ENCODE measurements around the gene DGKB. TPM values are rescaled to one million over a fixed set of nuclear protein-coding genes. Genes with fewer than 3 reads are reported as not detected.

DGKB gene
- total RNA-seq, 1 experiment from 2014 or later, result 1.9 TPM

DNA sequence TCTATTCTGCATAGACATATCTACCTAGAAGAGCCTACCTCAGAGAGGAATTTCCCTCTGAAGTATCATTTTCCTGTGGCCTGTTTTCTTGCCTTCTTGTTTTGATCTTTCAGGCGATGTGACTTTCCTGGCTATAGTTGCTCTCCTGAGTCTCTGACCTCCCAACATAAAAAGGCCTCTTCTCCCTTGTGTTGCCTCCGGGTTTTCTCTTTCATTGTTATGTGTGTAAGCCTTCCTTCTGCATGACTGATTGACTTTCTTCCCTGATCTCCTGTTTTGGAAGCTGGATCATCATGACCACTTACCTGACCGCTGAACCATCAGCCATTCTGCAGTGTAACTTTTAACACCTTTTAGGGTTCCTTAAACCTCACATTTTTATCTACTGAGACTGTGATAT lies 471.6 kb downstream of the DGKB start:
- ATAC-seq, result no peak
- POLR2A ChIA-PET, result no interaction called here

More for the DNA sequence above, 471.6 kb downstream of the DGKB start:
- H3K4me1 Mint-ChIP-seq, result peaks cover 7% of the 10 kb centered on the region
- no peak for DNase-seq (ENCODE audit: low spot score)
- no peaks in the 10 kb centered on the region for H3K36me3 Mint-ChIP-seq
- no peak overlapping the region for H3K4me3 Mint-ChIP-seq
- no peaks in the 10 kb centered on the region for H3K27me3 Mint-ChIP-seq (ENCODE audit: low read depth)
- peaks cover 11% of the 10 kb centered on the region; the same call in 1 of the 2 replicates for H3K9me3 Mint-ChIP-seq
- TF ChIP-seq, protein P1, sequence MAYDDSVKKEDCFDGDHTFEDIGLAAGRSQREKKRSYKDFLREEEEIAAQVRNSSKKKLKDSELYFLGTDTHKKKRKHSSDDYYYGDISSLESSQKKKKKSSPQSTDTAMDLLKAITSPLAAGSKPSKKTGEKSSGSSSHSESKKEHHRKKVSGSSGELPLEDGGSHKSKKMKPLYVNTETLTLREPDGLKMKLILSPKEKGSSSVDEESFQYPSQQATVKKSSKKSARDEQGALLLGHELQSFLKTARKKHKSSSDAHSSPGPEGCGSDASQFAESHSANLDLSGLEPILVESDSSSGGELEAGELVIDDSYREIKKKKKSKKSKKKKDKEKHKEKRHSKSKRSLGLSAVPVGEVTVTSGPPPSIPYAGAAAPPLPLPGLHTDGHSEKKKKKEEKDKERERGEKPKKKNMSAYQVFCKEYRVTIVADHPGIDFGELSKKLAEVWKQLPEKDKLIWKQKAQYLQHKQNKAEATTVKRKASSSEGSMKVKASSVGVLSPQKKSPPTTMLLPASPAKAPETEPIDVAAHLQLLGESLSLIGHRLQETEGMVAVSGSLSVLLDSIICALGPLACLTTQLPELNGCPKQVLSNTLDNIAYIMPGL (CRISPR knock-in tag; IDR thresholded peaks at IDR 0.05), result no peak
- TF ChIP-seq ELF4 (CRISPR knock-in tag; IDR thresholded peaks at IDR 0.05; ENCODE audit: low read depth) (no peak), JAZF1 (CRISPR knock-in tag; IDR thresholded peaks at IDR 0.05) (no peak), PRRX2 (CRISPR knock-in tag; IDR thresholded peaks at IDR 0.05) (no peak), TEAD1 (CRISPR knock-in tag; IDR thresholded peaks at IDR 0.05) (no peak), NFYB (CRISPR knock-in tag; conservative IDR thresholded peaks at IDR 0.05; ENCODE audit: low read depth) (no peak), ZNF219 (CRISPR knock-in tag; IDR thresholded peaks at IDR 0.05; ENCODE audit: borderline replicate concordance) (no peak), EMX1 (CRISPR knock-in tag; IDR thresholded peaks at IDR 0.05) (no peak)
- TF ChIP-seq, protein P2, sequence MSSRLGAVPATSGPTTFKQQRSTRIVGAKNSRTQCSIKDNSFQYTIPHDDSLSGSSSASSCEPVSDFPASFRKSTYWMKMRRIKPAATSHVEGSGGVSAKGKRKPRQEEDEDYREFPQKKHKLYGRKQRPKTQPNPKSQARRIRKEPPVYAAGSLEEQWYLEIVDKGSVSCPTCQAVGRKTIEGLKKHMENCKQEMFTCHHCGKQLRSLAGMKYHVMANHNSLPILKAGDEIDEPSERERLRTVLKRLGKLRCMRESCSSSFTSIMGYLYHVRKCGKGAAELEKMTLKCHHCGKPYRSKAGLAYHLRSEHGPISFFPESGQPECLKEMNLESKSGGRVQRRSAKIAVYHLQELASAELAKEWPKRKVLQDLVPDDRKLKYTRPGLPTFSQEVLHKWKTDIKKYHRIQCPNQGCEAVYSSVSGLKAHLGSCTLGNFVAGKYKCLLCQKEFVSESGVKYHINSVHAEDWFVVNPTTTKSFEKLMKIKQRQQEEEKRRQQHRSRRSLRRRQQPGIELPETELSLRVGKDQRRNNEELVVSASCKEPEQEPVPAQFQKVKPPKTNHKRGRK (CRISPR knock-in tag; IDR thresholded peaks at IDR 0.05; ENCODE audit: borderline replicate concordance), result no peak
- TF ChIP-seq, protein P3, sequence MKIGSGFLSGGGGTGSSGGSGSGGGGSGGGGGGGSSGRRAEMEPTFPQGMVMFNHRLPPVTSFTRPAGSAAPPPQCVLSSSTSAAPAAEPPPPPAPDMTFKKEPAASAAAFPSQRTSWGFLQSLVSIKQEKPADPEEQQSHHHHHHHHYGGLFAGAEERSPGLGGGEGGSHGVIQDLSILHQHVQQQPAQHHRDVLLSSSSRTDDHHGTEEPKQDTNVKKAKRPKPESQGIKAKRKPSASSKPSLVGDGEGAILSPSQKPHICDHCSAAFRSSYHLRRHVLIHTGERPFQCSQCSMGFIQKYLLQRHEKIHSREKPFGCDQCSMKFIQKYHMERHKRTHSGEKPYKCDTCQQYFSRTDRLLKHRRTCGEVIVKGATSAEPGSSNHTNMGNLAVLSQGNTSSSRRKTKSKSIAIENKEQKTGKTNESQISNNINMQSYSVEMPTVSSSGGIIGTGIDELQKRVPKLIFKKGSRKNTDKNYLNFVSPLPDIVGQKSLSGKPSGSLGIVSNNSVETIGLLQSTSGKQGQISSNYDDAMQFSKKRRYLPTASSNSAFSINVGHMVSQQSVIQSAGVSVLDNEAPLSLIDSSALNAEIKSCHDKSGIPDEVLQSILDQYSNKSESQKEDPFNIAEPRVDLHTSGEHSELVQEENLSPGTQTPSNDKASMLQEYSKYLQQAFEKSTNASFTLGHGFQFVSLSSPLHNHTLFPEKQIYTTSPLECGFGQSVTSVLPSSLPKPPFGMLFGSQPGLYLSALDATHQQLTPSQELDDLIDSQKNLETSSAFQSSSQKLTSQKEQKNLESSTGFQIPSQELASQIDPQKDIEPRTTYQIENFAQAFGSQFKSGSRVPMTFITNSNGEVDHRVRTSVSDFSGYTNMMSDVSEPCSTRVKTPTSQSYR (CRISPR knock-in tag; IDR thresholded peaks at IDR 0.05), result no peak
- TF ChIP-seq, protein P4, sequence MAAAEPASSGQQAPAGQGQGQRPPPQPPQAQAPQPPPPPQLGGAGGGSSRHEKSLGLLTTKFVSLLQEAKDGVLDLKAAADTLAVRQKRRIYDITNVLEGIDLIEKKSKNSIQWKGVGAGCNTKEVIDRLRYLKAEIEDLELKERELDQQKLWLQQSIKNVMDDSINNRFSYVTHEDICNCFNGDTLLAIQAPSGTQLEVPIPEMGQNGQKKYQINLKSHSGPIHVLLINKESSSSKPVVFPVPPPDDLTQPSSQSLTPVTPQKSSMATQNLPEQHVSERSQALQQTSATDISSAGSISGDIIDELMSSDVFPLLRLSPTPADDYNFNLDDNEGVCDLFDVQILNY (CRISPR knock-in tag; IDR thresholded peaks at IDR 0.05), result no peak
- TF ChIP-seq, protein P5, sequence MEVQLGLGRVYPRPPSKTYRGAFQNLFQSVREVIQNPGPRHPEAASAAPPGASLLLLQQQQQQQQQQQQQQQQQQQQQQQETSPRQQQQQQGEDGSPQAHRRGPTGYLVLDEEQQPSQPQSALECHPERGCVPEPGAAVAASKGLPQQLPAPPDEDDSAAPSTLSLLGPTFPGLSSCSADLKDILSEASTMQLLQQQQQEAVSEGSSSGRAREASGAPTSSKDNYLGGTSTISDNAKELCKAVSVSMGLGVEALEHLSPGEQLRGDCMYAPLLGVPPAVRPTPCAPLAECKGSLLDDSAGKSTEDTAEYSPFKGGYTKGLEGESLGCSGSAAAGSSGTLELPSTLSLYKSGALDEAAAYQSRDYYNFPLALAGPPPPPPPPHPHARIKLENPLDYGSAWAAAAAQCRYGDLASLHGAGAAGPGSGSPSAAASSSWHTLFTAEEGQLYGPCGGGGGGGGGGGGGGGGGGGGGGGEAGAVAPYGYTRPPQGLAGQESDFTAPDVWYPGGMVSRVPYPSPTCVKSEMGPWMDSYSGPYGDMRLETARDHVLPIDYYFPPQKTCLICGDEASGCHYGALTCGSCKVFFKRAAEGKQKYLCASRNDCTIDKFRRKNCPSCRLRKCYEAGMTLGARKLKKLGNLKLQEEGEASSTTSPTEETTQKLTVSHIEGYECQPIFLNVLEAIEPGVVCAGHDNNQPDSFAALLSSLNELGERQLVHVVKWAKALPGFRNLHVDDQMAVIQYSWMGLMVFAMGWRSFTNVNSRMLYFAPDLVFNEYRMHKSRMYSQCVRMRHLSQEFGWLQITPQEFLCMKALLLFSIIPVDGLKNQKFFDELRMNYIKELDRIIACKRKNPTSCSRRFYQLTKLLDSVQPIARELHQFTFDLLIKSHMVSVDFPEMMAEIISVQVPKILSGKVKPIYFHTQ (CRISPR knock-in tag; IDR thresholded peaks at IDR 0.05), result no peak
- TF ChIP-seq, protein P6, sequence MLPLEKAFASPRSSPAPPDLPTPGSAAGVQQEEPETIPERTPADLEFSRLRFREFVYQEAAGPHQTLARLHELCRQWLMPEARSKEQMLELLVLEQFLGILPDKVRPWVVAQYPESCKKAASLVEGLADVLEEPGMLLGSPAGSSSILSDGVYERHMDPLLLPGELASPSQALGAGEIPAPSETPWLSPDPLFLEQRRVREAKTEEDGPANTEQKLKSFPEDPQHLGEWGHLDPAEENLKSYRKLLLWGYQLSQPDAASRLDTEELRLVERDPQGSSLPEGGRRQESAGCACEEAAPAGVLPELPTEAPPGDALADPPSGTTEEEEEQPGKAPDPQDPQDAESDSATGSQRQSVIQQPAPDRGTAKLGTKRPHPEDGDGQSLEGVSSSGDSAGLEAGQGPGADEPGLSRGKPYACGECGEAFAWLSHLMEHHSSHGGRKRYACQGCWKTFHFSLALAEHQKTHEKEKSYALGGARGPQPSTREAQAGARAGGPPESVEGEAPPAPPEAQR (CRISPR knock-in tag; IDR thresholded peaks at IDR 0.05), result no peak
- H3K27ac Mint-ChIP-seq, result no peak overlapping the region
- CTCF ChIA-PET, result no interaction called here
